AG09319 (cell line): ENCODE results near the gene GPR146.

Experiments
- DNase-seq: peaks from one replicate; pipeline ENCODE4 v3.0.0-alpha.2; 2010; ENCODE audit warnings: low read depth; ENCODE audit errors: extremely low read depth
- CTCF ChIP-seq: IDR thresholded peaks from 2 replicates; pipeline ENCODE4 v1.5.1; 2011; ENCODE audit warnings: low read depth, mild to moderate bottlenecking, inconsistent platforms, low read length, moderate library complexity

Gene GPR146

GRCh38 chr7:1090686-1091643 is 46.6 kb downstream of the GPR146 start:
- TF ChIP-seq CTCF: no peak
- no peak for DNase-seq

- no peak for DNase-seq
- TF ChIP-seq CTCF: no peak
Measured at GRCh38 chr7:1091644-1092027, 47.3 kb downstream of the GPR146 start.

- no peak for DNase-seq
- TF ChIP-seq CTCF: no peak
Measured at GRCh38 chr7:1092161-1092632, 47.9 kb downstream of the GPR146 start.

GRCh38 chr7:1092806-1093501 is 48.6 kb downstream of the GPR146 start:
- no peak for DNase-seq

GRCh38 chr7:1093502-1093843 is 49.1 kb downstream of the GPR146 start:
- DNase-seq: no peak
- TF ChIP-seq CTCF: no peak

More at GRCh38 chr7:1092806-1093501, 48.6 kb downstream of the GPR146 start:
- no peak for TF ChIP-seq CTCF

GRCh38 chr7:1093916-1094508 is 49.7 kb downstream of the GPR146 start:
- no peak for DNase-seq
- no peak for TF ChIP-seq CTCF
